SK-N-SH (cell line): ENCODE data around the gene GNAT1. TPM values are rescaled to one million over a fixed set of nuclear protein-coding genes. Genes with fewer than 3 reads are reported as not detected.
"Not testable (repeated sequence)": the region's sequence is repeated elsewhere in the genome, so short reads cannot be mapped to it uniquely, and the experiment has no call there.

Experiments used
- CTCF ChIA-PET: fragments of 300-600, 350-600 bp; formaldehyde crosslinking; extraction: SDS; loops from one replicate; lab custom pipeline; 2021; lab: Yijun Ruan, JAX
- POLR2A ChIA-PET: fragments of 350-600 bp; sonication (Branson Sonifier 250); formaldehyde crosslinking; extraction: SDS; loops from one replicate; lab custom pipeline; 2020; ENCODE audit warnings: antibody characterized with exemption, inconsistent platforms; lab: Yijun Ruan, JAX
- DNase-seq: peaks from one replicate; pipeline ENCODE4 v3.0.0; 2012
- H2AFZ ChIP-seq: fragments of 200-600 bp; sonication (generic); 2 replicates; pipeline ENCODE4 v1.8.1; 2016; ENCODE audit warnings: antibody characterized with exemption, mild to moderate bottlenecking, low read depth
- H3F3A ChIP-seq: fragments of 200-600 bp; sonication (generic); replicated peaks from 2 replicates; pipeline ENCODE3; 2016; ENCODE audit warnings: antibody characterized with exemption, mild to moderate bottlenecking; ENCODE audit not compliant: insufficient read depth
- H3K27ac ChIP-seq, 2 experiments: fragments of 200-500 bp in 1 of 2; fragments of 200-600 bp in 1 of 2; sonication (Bioruptor generic) in 1 of 2; sonication (generic), shearing (Covaris generic) in 1 of 2; 2 replicates each; pipeline versions ENCODE4 v1.5.1 to v1.6.1; 2014 to 2016; ENCODE audit warnings: low read depth in 2 of 2, inconsistent platforms in 1 of 2, low read length in 1 of 2, mild to moderate bottlenecking in 1 of 2, mixed read lengths in 1 of 2
- H3K27me3 ChIP-seq: fragments of 200-600 bp; sonication (generic), shearing (Covaris generic); 2 replicates; pipeline ENCODE4 v1.6.1; 2016; ENCODE audit warnings: mixed run types; ENCODE audit not compliant: insufficient read depth
- H3K36me3 ChIP-seq, 2 experiments: fragments of 200-500 bp in 1 of 2; fragments of 200-600 bp in 1 of 2; sonication (Bioruptor generic) in 1 of 2; sonication (generic) in 1 of 2; replicated peaks in 1 of 2; 2 replicates each; pipeline versions ENCODE3 to v1.5.1; 2014 to 2016; ENCODE audit warnings: low read length in 1 of 2, mild to moderate bottlenecking in 1 of 2; ENCODE audit not compliant: insufficient read depth in 2 of 2, control insufficient read depth in 1 of 2
- H3K4me1 ChIP-seq, 2 experiments: fragments of 200-500 bp in 1 of 2; fragments of 200-600 bp in 1 of 2; sonication (Bioruptor generic) in 1 of 2; sonication (generic), shearing (Covaris generic) in 1 of 2; 2 replicates each; pipeline versions ENCODE4 v1.5.1 to v1.6.1; 2014 to 2016; ENCODE audit warnings: low read depth in 1 of 2, low read length in 1 of 2, mixed run types in 1 of 2; ENCODE audit not compliant: insufficient read depth in 2 of 2, control insufficient read depth in 1 of 2
- H3K4me2 ChIP-seq: fragments of 200-600 bp; sonication (generic), shearing (Covaris generic); 2 replicates; pipeline ENCODE4 v1.6.1; 2017; ENCODE audit warnings: mixed run types
- H3K4me3 ChIP-seq, 2 experiments: fragments of 200-500 bp in 1 of 2; fragments of 200-600 bp in 1 of 2; sonication (Bioruptor generic) in 1 of 2; sonication (generic), shearing (Covaris generic) in 1 of 2; 2 replicates each; pipeline versions ENCODE4 v1.5.1 to v1.8.1; 2014 to 2016; ENCODE audit warnings: low read depth in 2 of 2, inconsistent platforms in 1 of 2, low read length in 1 of 2, mild to moderate bottlenecking in 1 of 2, mixed read lengths in 1 of 2, moderate library complexity in 1 of 2
- H3K79me2 ChIP-seq: fragments of 200-600 bp; sonication (generic); 2 replicates; pipeline ENCODE4 v1.8.1; 2017; ENCODE audit warnings: mild to moderate bottlenecking; ENCODE audit not compliant: insufficient read depth
- H3K9ac ChIP-seq: fragments of 200-600 bp; sonication (generic); 2 replicates; pipeline ENCODE4 v1.6.1; 2017; ENCODE audit warnings: mixed run types
- H3K9me2 ChIP-seq: fragments of 200-600 bp; sonication (generic); 2 replicates; pipeline ENCODE4 v1.6.1; 2017; ENCODE audit warnings: mixed run types
- H3K9me3 ChIP-seq: fragments of 200-600 bp; sonication (generic); 2 replicates; pipeline ENCODE4 v1.6.1; 2017; ENCODE audit warnings: mixed run types, mild to moderate bottlenecking, moderate library complexity
- H4K20me1 ChIP-seq: fragments of 200-600 bp; sonication (generic); 2 replicates; pipeline ENCODE4 v1.6.1; 2017; ENCODE audit warnings: mild to moderate bottlenecking, mixed run types; ENCODE audit not compliant: insufficient read depth
- CHD2 ChIP-seq: fragments of 150-350 bp; IDR thresholded peaks from 2 replicates; pipeline ENCODE4 v1.6.1; 2018; ENCODE audit warnings: low read length; ENCODE audit not compliant: partially characterized antibody
- EP300 ChIP-seq, 2 experiments: IDR thresholded peaks; 2 replicates each; pipeline versions ENCODE4 v1.4.0 to v1.6.1; 2012; ENCODE audit warnings: borderline replicate concordance in 1 of 2, low read depth in 1 of 2, low read length in 1 of 2
- GATA2 ChIP-seq: sonication (generic); formaldehyde crosslinking; IDR thresholded peaks from 2 replicates; pipeline ENCODE4 v1.5.0; 2020; ENCODE audit warnings: mild to moderate bottlenecking, missing genetic modification reagents
- MEF2A ChIP-seq: IDR thresholded peaks from 2 replicates; pipeline ENCODE4 v1.4.0; 2012; ENCODE audit warnings: low read depth, borderline replicate concordance
- MXI1 ChIP-seq: IDR thresholded peaks from 2 replicates; pipeline ENCODE4 v1.6.1; 2012; ENCODE audit warnings: mild to moderate bottlenecking, low read depth, low read length, improper control_type of control experiment
- NRF1 ChIP-seq: IDR thresholded peaks from 2 replicates; pipeline ENCODE4 v1.6.1; 2012; ENCODE audit warnings: low read depth, mild to moderate bottlenecking, low read length
- RCOR1 ChIP-seq: fragments of 150-350 bp; IDR thresholded peaks from 2 replicates; pipeline ENCODE4 v1.6.1; 2017; ENCODE audit warnings: antibody characterized with exemption, low read length
- REST ChIP-seq: IDR thresholded peaks from 2 replicates; pipeline ENCODE4 v1.6.1; 2012; ENCODE audit warnings: mild to moderate bottlenecking, low read depth, low read length, moderate library complexity
- RXRA ChIP-seq: IDR thresholded peaks from 2 replicates; pipeline ENCODE4 v1.4.0; 2012; ENCODE audit warnings: low read depth, mild to moderate bottlenecking, borderline replicate concordance
- TEAD4 ChIP-seq: IDR thresholded peaks from 2 replicates; pipeline ENCODE4 v1.4.0; 2012; ENCODE audit warnings: mild to moderate bottlenecking, borderline replicate concordance; ENCODE audit not compliant: insufficient read depth
- WGBS: methylation state at CpG from one replicate; pipeline ENCODE4 v1.1.6; 2017; ENCODE audit warnings: low lambda C conversion rate; 5-methylcytosine and 5-hydroxymethylcytosine counted together
- polyA plus RNA-seq, 3 experiments: library from polyadenylated mRNA; depleted of rRNA; stranded (reverse); fragments of >200 nt; gene quantifications; 2 replicates each; pipeline ENCODE4 v1.2.3, GENCODE V29; 2012
- TF ChIP-seq, protein P1 (sequence below): IDR thresholded peaks from 2 replicates; pipeline ENCODE4 v1.4.0; 2012; ENCODE audit warnings: low read depth, borderline replicate concordance
- TF ChIP-seq, protein P2 (sequence below): fragments of 150-350 bp; IDR thresholded peaks from 2 replicates; pipeline ENCODE4 v1.6.1; 2016; ENCODE audit warnings: mild to moderate bottlenecking, low read depth, low read length

The GNAT1 gene
- polyA plus RNA-seq, 1 of the 3 experiments (the other 2 are of a cell fraction) = not detected

- Histone ChIP-seq H2AFZ (no peak overlapping the region), H3K9me2 (no peaks in the 10 kb centered on the region), H3K4me3 (no peak overlapping the region), H4K20me1 (no peaks in the 10 kb centered on the region), H3K27ac (no peak overlapping the region), H3K79me2 (no peaks in the 10 kb centered on the region), H3K4me1 (peaks cover 0 to 4% of the 10 kb centered on the region in 2 experiments; a peak in 1 of 4 replicates), H3K27me3 (peaks cover 8% of the 10 kb centered on the region), H3K9me3 (no peaks in the 10 kb centered on the region), H3F3A (no peaks in the 10 kb centered on the region), H3K36me3 (no peaks in the 10 kb centered on the region), H3K9ac (no peak overlapping the region), H3K4me2 (no peak overlapping the region)
- POLR2A ChIA-PET = interaction anchor here (0.6 kb wide), 1 partner anchor 9 kb away, joined by 3 read pairs; no protein-coding TSS in a partner anchor
- CTCF ChIA-PET = interaction anchor here (1.2 to 61.6 kb wide), 10 partner anchors 10 to 89 kb away, joined by 3 to 1375 read pairs (median 5); partner anchors contain the start of gene GNAT1
- TF ChIP-seq, protein P1, sequence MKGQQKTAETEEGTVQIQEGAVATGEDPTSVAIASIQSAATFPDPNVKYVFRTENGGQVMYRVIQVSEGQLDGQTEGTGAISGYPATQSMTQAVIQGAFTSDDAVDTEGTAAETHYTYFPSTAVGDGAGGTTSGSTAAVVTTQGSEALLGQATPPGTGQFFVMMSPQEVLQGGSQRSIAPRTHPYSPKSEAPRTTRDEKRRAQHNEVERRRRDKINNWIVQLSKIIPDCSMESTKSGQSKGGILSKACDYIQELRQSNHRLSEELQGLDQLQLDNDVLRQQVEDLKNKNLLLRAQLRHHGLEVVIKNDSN = no peak
- TF ChIP-seq MXI1 (no peak), CHD2 (no peak), NRF1 (no peak), EP300 (IDR thresholded peaks at IDR 0.05; ENCODE audit: borderline replicate concordance in 1 of 2, low read depth in 1 of 2, low read length in 1 of 2) (no peak), RXRA (no peak), RCOR1 (no peak), REST (no peak), TEAD4 (no peak), MEF2A (no peak), GATA2 (no peak)
- TF ChIP-seq, protein P2, sequence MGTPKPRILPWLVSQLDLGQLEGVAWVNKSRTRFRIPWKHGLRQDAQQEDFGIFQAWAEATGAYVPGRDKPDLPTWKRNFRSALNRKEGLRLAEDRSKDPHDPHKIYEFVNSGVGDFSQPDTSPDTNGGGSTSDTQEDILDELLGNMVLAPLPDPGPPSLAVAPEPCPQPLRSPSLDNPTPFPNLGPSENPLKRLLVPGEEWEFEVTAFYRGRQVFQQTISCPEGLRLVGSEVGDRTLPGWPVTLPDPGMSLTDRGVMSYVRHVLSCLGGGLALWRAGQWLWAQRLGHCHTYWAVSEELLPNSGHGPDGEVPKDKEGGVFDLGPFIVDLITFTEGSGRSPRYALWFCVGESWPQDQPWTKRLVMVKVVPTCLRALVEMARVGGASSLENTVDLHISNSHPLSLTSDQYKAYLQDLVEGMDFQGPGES = no peak
- WGBS = 80% methylated on average over 1 of the region's 13 CpGs
- no peak for DNase-seq
Measured at GRCh38 chr3:50210510-50211367, 19.3 kb downstream of the GNAT1 start.

- H3K27ac ChIP-seq, H3K9ac ChIP-seq, H3K27me3 ChIP-seq, H3K36me3 ChIP-seq, H3K79me2 ChIP-seq, H2AFZ ChIP-seq, DNase-seq, POLR2A ChIA-PET, H3K9me2 ChIP-seq, H4K20me1 ChIP-seq, H3K4me2 ChIP-seq, H3K9me3 ChIP-seq, H3F3A ChIP-seq, H3K4me3 ChIP-seq, H3K4me1 ChIP-seq: not testable (repeated sequence)
- WGBS = 96% methylated on average over 5 of the region's 5 CpGs
- CTCF ChIA-PET = interaction anchor here (1.3 to 61.6 kb wide), 9 partner anchors 8 to 90 kb away, joined by 3 to 1375 read pairs (median 10); partner anchors contain the start of gene GNAT1
Measured at GRCh38 chr3:50211368-50211717, 19.9 kb downstream of the GNAT1 start.
